Measurements from ENCODE around the gene KLF9. TPM values are rescaled to one million over a fixed set of nuclear protein-coding genes. Genes with fewer than 3 reads are reported as not detected.

Gene KLF9
- 31.0 and 35.3 TPM in 2 replicates for polyA plus RNA-seq

DNA sequence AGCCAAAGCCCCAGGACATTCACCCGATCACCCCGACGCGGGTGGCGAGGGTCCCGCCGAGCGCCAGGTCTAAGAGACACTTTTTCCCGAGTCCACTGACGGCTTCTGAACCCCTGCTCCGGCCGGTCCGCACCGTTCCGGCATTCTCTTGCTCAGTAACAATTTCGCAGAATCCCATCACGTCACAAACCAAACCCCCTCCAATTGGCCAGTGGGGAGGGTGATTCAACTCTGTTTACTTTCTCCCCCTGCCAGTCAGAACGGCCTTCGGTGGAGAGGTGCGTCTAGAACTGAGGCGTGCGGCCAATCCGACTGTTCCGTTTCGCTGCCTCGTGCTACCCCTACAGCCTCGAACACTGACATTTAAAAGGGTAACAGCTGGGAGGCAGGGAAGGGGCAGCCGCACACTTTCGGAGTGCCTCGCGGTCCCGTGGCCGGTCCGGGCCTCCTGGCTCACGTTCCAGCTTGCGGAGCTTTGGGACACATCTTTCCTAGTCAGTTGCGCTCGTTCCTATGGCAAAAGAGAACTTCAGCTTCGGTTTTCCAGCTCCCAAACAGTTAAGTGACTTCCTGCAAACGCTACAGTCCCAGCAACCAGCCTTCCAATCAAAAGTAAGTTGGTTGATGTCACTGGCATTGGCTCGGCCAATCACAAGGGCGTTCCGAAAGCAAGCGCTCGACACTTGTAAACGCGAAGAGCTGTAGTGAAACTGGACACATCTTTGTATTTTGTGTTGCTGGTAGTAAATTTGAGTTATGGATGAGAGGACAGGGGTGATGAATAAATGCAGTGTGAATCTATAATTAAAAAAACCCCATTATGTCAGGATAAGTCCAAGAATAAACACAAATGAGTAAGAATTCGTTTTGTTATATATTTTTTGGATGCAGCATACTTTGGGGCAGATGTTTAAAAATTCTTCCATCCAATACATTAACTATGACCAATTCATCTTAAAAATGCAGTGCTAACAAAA lies at the start of gene KLF9:
KLF9 (minus strand) TSS at position 859 of the 977 bp plus-strand sequence. CDS start 1,294 bp downstream, outside the sequence.

Other genes with a start within 250 kb of the KLF9 start
- 6.2 and 11.7 TPM in 2 replicates for gene SMC5, start 155.7 kb downstream of the KLF9 start, polyA plus RNA-seq

Measured in Purkinje cell (primary cell).